ENCODE data around the gene ZC3H12C.
A peak's percentile ranks its signal among the peaks of the same experiment; 100 is the strongest.

The ZC3H12C gene

GRCh38 chr11:110090466-110091026 lies 2.6 kb upstream of the ZC3H12C start:
- no peaks in the 10 kb centered on the region for H3K9me3 ChIP-seq (ENCODE audit: control extremely low read depth in 1 of 5, control insufficient read depth in 4 of 5, insufficient read depth in 2 of 5, low read depth in 1 of 5, low read length in 4 of 5)
- peaks cover 21 to 59% (median 35%) of the 10 kb centered on the region in 4 experiments for H3K4me1 ChIP-seq (ENCODE audit: control extremely low read depth in 1 of 4, control insufficient read depth in 4 of 4, insufficient read depth in 4 of 4, low read length in 3 of 4)
- CTCF ChIA-PET: interaction anchor here (0.6 kb wide), 1 partner anchor 846 kb away, joined by 4 read pairs; no protein-coding TSS in a partner anchor
- H3K27ac ChIP-seq (ENCODE audit: insufficient read depth in 1 of 2, low read depth in 1 of 2, low read length in 2 of 2, poor library complexity in 1 of 2, severe bottlenecking in 2 of 2): no peak overlapping the region
- 92% methylated on average over 4 of the region's 6 CpGs for WGBS (ENCODE audit: insufficient coverage)
- no peak overlapping the region for H3K4me3 ChIP-seq (ENCODE audit: control insufficient read depth in 1 of 7, extremely low read depth in 1 of 7, insufficient read depth in 4 of 7, low read depth in 2 of 7, low read length in 6 of 7)
- H3K27me3 ChIP-seq (replicated peaks in 2 of 5; ENCODE audit: control insufficient read depth in 4 of 5, insufficient read depth in 5 of 5, low read length in 4 of 5): no peaks in the 10 kb centered on the region
- H3K36me3 ChIP-seq (ENCODE audit: control insufficient read depth in 4 of 4, insufficient read depth in 4 of 4, low read length in 3 of 4): no peaks in the 10 kb centered on the region
- no peak for DNase-seq
- POLR2A ChIA-PET: no interaction called here

GRCh38 chr11:110092111-110092514 lies 1.1 kb upstream of the ZC3H12C start:
- 26% methylated on average over 8 of the region's 11 CpGs for WGBS (ENCODE audit: insufficient coverage)
- Histone ChIP-seq H3K4me3 (ENCODE audit: control insufficient read depth in 1 of 7, extremely low read depth in 1 of 7, insufficient read depth in 4 of 7, low read depth in 2 of 7, low read length in 6 of 7) (peak overlapping the region; percentile 62 to 96 (median 84)), H3K27ac (ENCODE audit: insufficient read depth in 1 of 2, low read depth in 1 of 2, low read length in 2 of 2, poor library complexity in 1 of 2, severe bottlenecking in 2 of 2) (peak overlapping the region; percentile 56 to 75), H3K27me3 (replicated peaks in 2 of 5; ENCODE audit: control insufficient read depth in 4 of 5, insufficient read depth in 5 of 5, low read length in 4 of 5) (no peaks in the 10 kb centered on the region), H3K36me3 (ENCODE audit: control insufficient read depth in 4 of 4, insufficient read depth in 4 of 4, low read length in 3 of 4) (peaks cover 0 to 5% (median 0%) of the 10 kb centered on the region in 4 experiments), H3K4me1 (ENCODE audit: control extremely low read depth in 1 of 4, control insufficient read depth in 4 of 4, insufficient read depth in 4 of 4, low read length in 3 of 4) (peaks cover 25 to 59% (median 43%) of the 10 kb centered on the region in 4 experiments), H3K9me3 (ENCODE audit: control extremely low read depth in 1 of 5, control insufficient read depth in 4 of 5, insufficient read depth in 2 of 5, low read depth in 1 of 5, low read length in 4 of 5) (no peaks in the 10 kb centered on the region)
- POLR2A ChIA-PET: interaction anchor here (1.0 to 1.5 kb wide), 2 partner anchors 29 to 121 kb away, joined by 4 to 7 read pairs; no protein-coding TSS in a partner anchor
- CTCF ChIA-PET: interaction anchor here (0.9 to 3.5 kb wide), 4 partner anchors 15 to 149 kb away, joined by 3 to 22 read pairs (median 10); no protein-coding TSS in a partner anchor
- peak in 1 of 3 donors; percentile 49 for DNase-seq

- peaks cover 0 to 5% (median 0%) of the 10 kb centered on the region in 4 experiments for H3K36me3 ChIP-seq (ENCODE audit: control insufficient read depth in 4 of 4, insufficient read depth in 4 of 4, low read length in 3 of 4)
- DNase-seq: peak; percentile 38 to 61 (median 39)
- 0% methylated on average over 68 of the region's 80 CpGs for WGBS (ENCODE audit: insufficient coverage)
- peaks cover 14 to 56% (median 36%) of the 10 kb centered on the region in 4 experiments for H3K4me1 ChIP-seq (ENCODE audit: control extremely low read depth in 1 of 4, control insufficient read depth in 4 of 4, insufficient read depth in 4 of 4, low read length in 3 of 4)
- H3K4me3 ChIP-seq (ENCODE audit: control insufficient read depth in 1 of 7, extremely low read depth in 1 of 7, insufficient read depth in 4 of 7, low read depth in 2 of 7, low read length in 6 of 7): peak overlapping the region; percentile 76 to 96 (median 86)
- CTCF ChIA-PET: interaction anchor here (1.1 to 3.5 kb wide), 10 partner anchors 10 to 164 kb away, joined by 3 to 22 read pairs (median 4); no protein-coding TSS in a partner anchor
- POLR2A ChIA-PET: interaction anchor here (0.6 to 1.3 kb wide), 5 partner anchors 27 to 196 kb away, joined by 3 to 5 read pairs (median 3); no protein-coding TSS in a partner anchor
- H3K27ac ChIP-seq (ENCODE audit: insufficient read depth in 1 of 2, low read depth in 1 of 2, low read length in 2 of 2, poor library complexity in 1 of 2, severe bottlenecking in 2 of 2): peak overlapping the region; percentile 81 to 94
- no peaks in the 10 kb centered on the region for H3K27me3 ChIP-seq (replicated peaks in 2 of 5; ENCODE audit: control insufficient read depth in 4 of 5, insufficient read depth in 5 of 5, low read length in 4 of 5)
- no peaks in the 10 kb centered on the region for H3K9me3 ChIP-seq (ENCODE audit: control extremely low read depth in 1 of 5, control insufficient read depth in 4 of 5, insufficient read depth in 2 of 5, low read depth in 1 of 5, low read length in 4 of 5)
Measured at GRCh38 chr11:110093407-110094297, 460 bp downstream of the ZC3H12C start.

- Histone ChIP-seq H3K9me3 (ENCODE audit: control extremely low read depth in 1 of 5, control insufficient read depth in 4 of 5, insufficient read depth in 2 of 5, low read depth in 1 of 5, low read length in 4 of 5) (no peaks in the 10 kb centered on the region), H3K27me3 (replicated peaks in 2 of 5; ENCODE audit: control insufficient read depth in 4 of 5, insufficient read depth in 5 of 5, low read length in 4 of 5) (no peaks in the 10 kb centered on the region), H3K27ac (ENCODE audit: insufficient read depth in 1 of 2, low read depth in 1 of 2, low read length in 2 of 2, poor library complexity in 1 of 2, severe bottlenecking in 2 of 2) (peak overlapping the region; percentile 81 to 94), H3K4me3 (ENCODE audit: control insufficient read depth in 1 of 7, extremely low read depth in 1 of 7, insufficient read depth in 4 of 7, low read depth in 2 of 7, low read length in 6 of 7) (peak overlapping the region in 6 of 7 experiments; percentile 76 to 96 (median 85)), H3K4me1 (ENCODE audit: control extremely low read depth in 1 of 4, control insufficient read depth in 4 of 4, insufficient read depth in 4 of 4, low read length in 3 of 4) (peaks cover 14 to 58% (median 35%) of the 10 kb centered on the region in 4 experiments), H3K36me3 (ENCODE audit: control insufficient read depth in 4 of 4, insufficient read depth in 4 of 4, low read length in 3 of 4) (peaks cover 0 to 5% (median 0%) of the 10 kb centered on the region in 4 experiments)
- ChIA-PET CTCF (interaction anchor here (0.9 to 3.5 kb wide), 9 partner anchors 10 to 153 kb away, joined by 3 to 22 read pairs (median 4); no protein-coding TSS in a partner anchor), POLR2A (interaction anchor here (0.7 to 1.3 kb wide), 3 partner anchors 26 to 148 kb away, joined by 3 to 5 read pairs (median 3); no protein-coding TSS in a partner anchor)
- WGBS (ENCODE audit: insufficient coverage): no CpG with 5 or more reads among the region's 9 CpGs
- no peak for DNase-seq
Measured at GRCh38 chr11:110094298-110095285, 1.4 kb downstream of the ZC3H12C start.

GRCh38 chr11:110095554-110095953 lies 2.4 kb downstream of the ZC3H12C start:
- ChIA-PET POLR2A (interaction anchor here (0.5 kb wide), 1 partner anchor 39 kb away, joined by 11 read pairs; no protein-coding TSS in a partner anchor), CTCF (interaction anchor here (0.9 to 1.6 kb wide), 3 partner anchors 15 to 151 kb away, joined by 3 to 4 read pairs (median 3); no protein-coding TSS in a partner anchor)
- H3K27ac ChIP-seq (ENCODE audit: insufficient read depth in 1 of 2, low read depth in 1 of 2, low read length in 2 of 2, poor library complexity in 1 of 2, severe bottlenecking in 2 of 2): peak overlapping the region; percentile 28 to 94
- no peak for DNase-seq
- no peaks in the 10 kb centered on the region for H3K9me3 ChIP-seq (ENCODE audit: control extremely low read depth in 1 of 5, control insufficient read depth in 4 of 5, insufficient read depth in 2 of 5, low read depth in 1 of 5, low read length in 4 of 5)
- H3K4me3 ChIP-seq (ENCODE audit: control insufficient read depth in 1 of 7, extremely low read depth in 1 of 7, insufficient read depth in 4 of 7, low read depth in 2 of 7, low read length in 6 of 7): peak overlapping the region in 4 of 7 experiments; percentile 76 to 96 (median 83)
- H3K4me1 ChIP-seq (ENCODE audit: control extremely low read depth in 1 of 4, control insufficient read depth in 4 of 4, insufficient read depth in 4 of 4, low read length in 3 of 4): peaks cover 14 to 63% (median 35%) of the 10 kb centered on the region in 4 experiments
- WGBS (ENCODE audit: insufficient coverage): 69% methylated on average over 4 of the region's 5 CpGs
- H3K27me3 ChIP-seq (replicated peaks in 2 of 5; ENCODE audit: control insufficient read depth in 4 of 5, insufficient read depth in 5 of 5, low read length in 4 of 5): no peaks in the 10 kb centered on the region
- H3K36me3 ChIP-seq (ENCODE audit: control insufficient read depth in 4 of 4, insufficient read depth in 4 of 4, low read length in 3 of 4): peaks cover 0 to 6% (median 3%) of the 10 kb centered on the region in 4 experiments

- Histone ChIP-seq H3K27me3 (replicated peaks in 2 of 5; ENCODE audit: control insufficient read depth in 4 of 5, insufficient read depth in 5 of 5, low read length in 4 of 5) (no peaks in the 10 kb centered on the region), H3K4me3 (ENCODE audit: control insufficient read depth in 1 of 7, extremely low read depth in 1 of 7, insufficient read depth in 4 of 7, low read depth in 2 of 7, low read length in 6 of 7) (peak overlapping the region in 3 of 7 experiments; percentile 6 to 96 (median 19)), H3K4me1 (ENCODE audit: control extremely low read depth in 1 of 4, control insufficient read depth in 4 of 4, insufficient read depth in 4 of 4, low read length in 3 of 4) (peaks cover 14 to 70% (median 36%) of the 10 kb centered on the region in 4 experiments), H3K9me3 (ENCODE audit: control extremely low read depth in 1 of 5, control insufficient read depth in 4 of 5, insufficient read depth in 2 of 5, low read depth in 1 of 5, low read length in 4 of 5) (no peaks in the 10 kb centered on the region), H3K36me3 (ENCODE audit: control insufficient read depth in 4 of 4, insufficient read depth in 4 of 4, low read length in 3 of 4) (peaks cover 0 to 11% (median 4%) of the 10 kb centered on the region in 4 experiments), H3K27ac (ENCODE audit: insufficient read depth in 1 of 2, low read depth in 1 of 2, low read length in 2 of 2, poor library complexity in 1 of 2, severe bottlenecking in 2 of 2) (no peak overlapping the region)
- 85% methylated on average over 4 of the region's 5 CpGs for WGBS (ENCODE audit: insufficient coverage)
- POLR2A ChIA-PET: no interaction called here
- CTCF ChIA-PET: interaction anchor here (1.3 to 1.6 kb wide), 2 partner anchors 17 to 150 kb away, joined by 3 to 4 read pairs; no protein-coding TSS in a partner anchor
- no peak for DNase-seq
Measured at GRCh38 chr11:110096496-110096895, 3.3 kb downstream of the ZC3H12C start.
